K562 (cell line): ENCODE results near the gene ZNF335. TPM values are rescaled to one million over a fixed set of nuclear protein-coding genes. Genes with fewer than 3 reads are reported as not detected.

Experiments used
- E2F6 ChIP-seq, 2 experiments: IDR thresholded peaks; 2 replicates each; pipeline ENCODE4 v1.6.1; 2011; ENCODE audit warnings: borderline replicate concordance in 1 of 2, control low read depth in 1 of 2, low read depth in 1 of 2, low read length in 1 of 2, mild to moderate bottlenecking in 1 of 2, mixed read lengths in 1 of 2, moderate library complexity in 1 of 2; ENCODE audit not compliant: insufficient read depth in 1 of 2, insufficient read length in 1 of 2, poor library complexity in 1 of 2, severe bottlenecking in 1 of 2; ENCODE audit errors: extremely low read depth in 1 of 2
- FOS ChIP-seq: IDR thresholded peaks from 3 replicates; pipeline ENCODE4 v1.6.1; 2011; ENCODE audit not compliant: insufficient read length; ENCODE audit errors: extremely low read depth
- HMGN3 ChIP-seq: IDR thresholded peaks from 2 replicates; pipeline ENCODE4 v1.6.1; 2011; ENCODE audit warnings: borderline replicate concordance, low read depth, mild to moderate bottlenecking, mixed read lengths, low read length; ENCODE audit not compliant: insufficient read length; ENCODE audit errors: extremely low read depth
- NFRKB ChIP-seq: fragments of 450-650 bp; IDR thresholded peaks from 2 replicates; pipeline ENCODE4 v1.6.1; 2016; ENCODE audit warnings: low read depth
- NRF1 ChIP-seq, 2 experiments: fragments of 450-650 bp; IDR thresholded peaks in 1 of 2; conservative IDR thresholded peaks in 1 of 2; 2 replicates each; pipeline ENCODE4 v1.6.1; 2014; ENCODE audit warnings: mild to moderate bottlenecking in 2 of 2
- SAFB ChIP-seq: fragments of 200-400 bp; formaldehyde crosslinking; IDR thresholded peaks from 2 replicates; pipeline ENCODE4 v1.6.1; 2017; ENCODE audit warnings: low read depth, low read length, borderline replicate concordance
- TBP ChIP-seq: optimal IDR thresholded peaks from 2 replicates; pipeline ENCODE3; 2011; ENCODE audit warnings: low read depth, low read length, improper control_type of control experiment
- TFAM ChIP-seq: fragments of 250-450 bp; sonication (Bioruptor Pico); conservative IDR thresholded peaks from 2 replicates; pipeline ENCODE4 v1.5.0; 2021; ENCODE audit warnings: mild to moderate bottlenecking, moderate library complexity
- ZNF592 ChIP-seq: fragments of 450-650 bp; IDR thresholded peaks from 2 replicates; pipeline ENCODE4 v1.6.1; 2017; ENCODE audit warnings: antibody characterized with exemption, mild to moderate bottlenecking
- polyA plus RNA-seq, 8 experiments: library from polyadenylated mRNA; depleted of rRNA in 4 of 8; stranded (reverse) in 5 of 8; unstranded in 3 of 8; fragments of >200 nt; fragmentation: Nextera tagmentation in 2 of 8; fragmentation: Illumina TruSeq in 1 of 8; extraction: Ambion mirVana in 2 of 8; extraction: Trizol in 1 of 8; gene quantifications; 2 replicates each; pipeline versions ENCODE4 v1.2.1 to v1.2.3, GENCODE V29; 2011 to 2014; ENCODE audit warnings: inconsistent platforms in 1 of 8, missing spikeins in 1 of 8
- total RNA-seq, 7 experiments: library from RNA; depleted of rRNA in 6 of 7; stranded (reverse); fragments of >200 nt in 6 of 7; fragmentation: Illumina TruSeq in 2 of 7; extraction: Trizol in 2 of 7; gene quantifications; 2 replicates each; pipeline versions ENCODE4 v1.2.1 to v1.2.3, GENCODE V29; 2011 to 2021; ENCODE audit warnings: low replicate concordance in 1 of 7
- TF ChIP-seq, protein P1 (sequence below): fragments of 250-450 bp; sonication (Bioruptor Pico); IDR thresholded peaks from 2 replicates; pipeline ENCODE4 v1.4.0; 2020; ENCODE audit warnings: mild to moderate bottlenecking, moderate library complexity

Gene ZNF335
- total and polyA plus RNA-seq, 9 of the 15 experiments (the other 6 are each of a cell fraction or from before 2014, with no cell fraction given): 0.39 to 16.0 (median 7.6) TPM

DNA sequence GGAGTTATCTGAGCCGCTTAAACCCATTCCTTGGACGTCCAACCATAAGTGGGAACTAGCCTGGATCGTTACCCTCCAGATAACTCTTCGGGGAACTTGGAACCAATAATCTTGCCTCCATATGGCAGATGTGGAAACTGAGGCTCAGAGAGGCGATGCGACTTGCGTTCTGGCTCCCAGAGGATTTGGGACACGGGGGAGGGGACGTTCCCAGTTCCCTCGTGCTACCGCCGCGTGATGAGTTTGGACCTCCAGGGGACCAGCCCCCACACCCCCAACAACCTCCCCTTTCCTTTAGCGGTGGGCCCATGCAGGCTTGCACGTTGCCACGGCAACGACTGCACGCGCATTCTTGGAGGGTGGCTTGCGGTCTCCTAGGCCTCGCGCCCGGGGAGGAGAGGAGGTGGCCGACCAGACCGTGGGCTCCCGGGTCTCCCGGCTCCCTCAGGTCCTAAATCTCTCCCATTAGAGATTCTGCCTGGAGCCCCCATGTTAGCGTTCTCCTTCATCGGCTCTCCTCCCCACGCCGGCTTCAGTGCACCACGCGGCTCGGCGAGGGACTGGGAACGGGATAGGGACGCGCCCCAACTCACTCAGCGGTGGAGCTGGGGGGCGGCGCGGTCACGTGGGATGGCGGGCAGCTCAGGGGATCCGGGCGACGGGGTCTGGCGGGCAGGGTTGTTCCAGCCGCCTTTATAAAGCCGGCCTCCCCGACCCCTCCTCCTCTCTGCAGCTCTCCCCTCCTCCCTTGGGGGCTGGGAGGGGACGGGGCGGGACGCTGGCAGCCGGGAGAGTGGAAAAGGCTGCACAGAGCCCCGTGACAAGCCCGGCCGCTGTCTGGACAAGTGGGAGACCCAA is 60.3 kb downstream of the ZNF335 start, which contains the start of gene PLTP (continued):
- TF ChIP-seq, protein P1, sequence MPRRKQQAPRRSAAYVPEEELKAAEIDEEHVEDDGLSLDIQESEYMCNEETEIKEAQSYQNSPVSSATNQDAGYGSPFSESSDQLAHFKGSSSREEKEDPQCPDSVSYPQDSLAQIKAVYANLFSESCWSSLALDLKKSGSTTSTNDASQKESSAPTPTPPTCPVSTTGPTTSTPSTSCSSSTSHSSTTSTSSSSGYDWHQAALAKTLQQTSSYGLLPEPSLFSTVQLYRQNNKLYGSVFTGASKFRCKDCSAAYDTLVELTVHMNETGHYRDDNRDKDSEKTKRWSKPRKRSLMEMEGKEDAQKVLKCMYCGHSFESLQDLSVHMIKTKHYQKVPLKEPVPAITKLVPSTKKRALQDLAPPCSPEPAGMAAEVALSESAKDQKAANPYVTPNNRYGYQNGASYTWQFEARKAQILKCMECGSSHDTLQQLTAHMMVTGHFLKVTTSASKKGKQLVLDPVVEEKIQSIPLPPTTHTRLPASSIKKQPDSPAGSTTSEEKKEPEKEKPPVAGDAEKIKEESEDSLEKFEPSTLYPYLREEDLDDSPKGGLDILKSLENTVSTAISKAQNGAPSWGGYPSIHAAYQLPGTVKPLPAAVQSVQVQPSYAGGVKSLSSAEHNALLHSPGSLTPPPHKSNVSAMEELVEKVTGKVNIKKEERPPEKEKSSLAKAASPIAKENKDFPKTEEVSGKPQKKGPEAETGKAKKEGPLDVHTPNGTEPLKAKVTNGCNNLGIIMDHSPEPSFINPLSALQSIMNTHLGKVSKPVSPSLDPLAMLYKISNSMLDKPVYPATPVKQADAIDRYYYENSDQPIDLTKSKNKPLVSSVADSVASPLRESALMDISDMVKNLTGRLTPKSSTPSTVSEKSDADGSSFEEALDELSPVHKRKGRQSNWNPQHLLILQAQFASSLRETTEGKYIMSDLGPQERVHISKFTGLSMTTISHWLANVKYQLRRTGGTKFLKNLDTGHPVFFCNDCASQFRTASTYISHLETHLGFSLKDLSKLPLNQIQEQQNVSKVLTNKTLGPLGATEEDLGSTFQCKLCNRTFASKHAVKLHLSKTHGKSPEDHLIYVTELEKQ: no peak
- TF ChIP-seq FOS: no peak
- no peak for TF ChIP-seq TFAM (CRISPR knock-in tag)
- TF ChIP-seq NRF1 (conservative IDR thresholded peaks at IDR 0.05 in 1 of 2, IDR thresholded peaks at IDR 0.05 in 1 of 2): no peak
- TF ChIP-seq E2F6 (IDR thresholded peaks at IDR 0.05; ENCODE audit: borderline replicate concordance in 1 of 2, extremely low read depth in 1 of 2, insufficient read depth in 1 of 2, insufficient read length in 1 of 2, low read depth in 1 of 2, low read length in 1 of 2, poor library complexity in 1 of 2, severe bottlenecking in 1 of 2): peak in 1 of 2 experiments; percentile 44
- TF ChIP-seq NFRKB: peak; percentile 7; the same call in 1 of the 2 replicates
- TF ChIP-seq SAFB: no peak
- TF ChIP-seq TBP: peak; percentile 76
- TF ChIP-seq ZNF592: peak; percentile 56; the same call in 1 of the 2 replicates
- TF ChIP-seq HMGN3: peak; percentile 2
